ENCODE data around the gene DNM2.

The DNM2 gene

DNA sequence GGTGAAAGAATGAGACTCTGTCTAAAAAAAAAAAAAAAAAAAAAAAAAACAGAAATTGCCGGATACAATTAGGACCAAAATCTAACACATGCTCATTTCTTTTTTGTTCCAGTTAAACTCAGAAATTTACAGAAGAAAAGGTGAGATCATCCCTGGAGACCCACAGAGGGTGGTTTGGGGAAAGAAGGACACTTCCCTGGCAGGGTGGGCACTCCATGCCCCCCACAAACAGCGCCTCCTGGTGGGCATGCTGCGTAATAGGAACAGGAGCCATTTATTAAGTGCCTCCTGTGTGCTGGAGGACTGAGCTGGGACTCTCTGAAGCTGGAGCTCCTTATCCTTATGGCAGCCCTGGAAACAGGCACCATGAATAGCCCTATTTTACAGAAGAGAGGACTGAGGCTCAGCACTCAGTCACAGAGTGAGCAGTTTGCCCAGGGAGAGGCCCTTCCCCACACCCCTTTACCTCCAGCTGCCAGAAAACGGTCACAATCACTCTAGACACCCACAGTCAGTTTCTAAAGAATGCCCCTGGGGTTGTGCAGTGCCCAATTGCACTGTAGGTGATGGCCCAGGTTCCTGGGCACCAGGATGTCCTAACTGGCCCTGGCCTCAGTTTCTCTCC, 140.4 kb downstream of the DNM2 start:
- no peaks in the 10 kb centered on the region for H3K79me1 ChIP-seq (replicated peaks; ENCODE audit: low read length, poor library complexity, severe bottlenecking)
- peak overlapping the region; percentile 61 for H2AFZ ChIP-seq (ENCODE audit: low read depth, low read length)
- H3K4me3 ChIP-seq (ENCODE audit: insufficient read depth in 1 of 2, low read depth in 1 of 2, low read length in 2 of 2): no peak overlapping the region
- peak; percentile 39 for DNase-seq
- H4K8ac ChIP-seq (ENCODE audit: low read length): no peak overlapping the region
- H2BK15ac ChIP-seq (ENCODE audit: low read depth, poor library complexity, severe bottlenecking): no peak overlapping the region
- H3K9ac ChIP-seq (ENCODE audit: low read length): peak overlapping the region; percentile 33
- no peaks in the 10 kb centered on the region for H3K9me3 ChIP-seq (ENCODE audit: control insufficient read depth, low read length)
- 33% methylated on average over 3 of the region's 4 CpGs for WGBS
- no peak overlapping the region for H3K18ac ChIP-seq (ENCODE audit: low read depth in 1 of 2, low read length in 2 of 2)
- no peaks in the 10 kb centered on the region for H3K27me3 ChIP-seq (ENCODE audit: control insufficient read depth in 1 of 2, insufficient read depth in 1 of 2, low read length in 2 of 2)
- H3K4me1 ChIP-seq (ENCODE audit: control insufficient read depth, insufficient read depth, low read depth, low read length): peaks cover 5% of the 10 kb centered on the region
- no peak overlapping the region for H2BK120ac ChIP-seq (ENCODE audit: low read depth, low read length)
- no peak overlapping the region for H2AK5ac ChIP-seq (ENCODE audit: low read length, severe bottlenecking)
- no peak overlapping the region for H3K4ac ChIP-seq (ENCODE audit: low read depth in 1 of 2, low read length in 2 of 2)
- no peak overlapping the region for H4K91ac ChIP-seq (ENCODE audit: low read length)
- H3K4me2 ChIP-seq (ENCODE audit: low read length, poor library complexity, severe bottlenecking): no peak overlapping the region
- H3K36me3 ChIP-seq (ENCODE audit: control insufficient read depth in 1 of 2, insufficient read depth in 2 of 2, low read depth in 1 of 2, low read length in 2 of 2): no peaks in the 10 kb centered on the region
- H3K23ac ChIP-seq (ENCODE audit: low read length in 2 of 2): no peak overlapping the region
- peak overlapping the region in 1 of 2 experiments; percentile 42 for H2BK12ac ChIP-seq (ENCODE audit: low read length in 2 of 2)
- no peak overlapping the region for H3K14ac ChIP-seq (ENCODE audit: low read length in 2 of 2)
- no peak overlapping the region for H3K27ac ChIP-seq (ENCODE audit: low read length, poor library complexity, severe bottlenecking)
- no peak overlapping the region for H2BK5ac ChIP-seq (ENCODE audit: low read depth, low read length, poor library complexity, severe bottlenecking)

DNA sequence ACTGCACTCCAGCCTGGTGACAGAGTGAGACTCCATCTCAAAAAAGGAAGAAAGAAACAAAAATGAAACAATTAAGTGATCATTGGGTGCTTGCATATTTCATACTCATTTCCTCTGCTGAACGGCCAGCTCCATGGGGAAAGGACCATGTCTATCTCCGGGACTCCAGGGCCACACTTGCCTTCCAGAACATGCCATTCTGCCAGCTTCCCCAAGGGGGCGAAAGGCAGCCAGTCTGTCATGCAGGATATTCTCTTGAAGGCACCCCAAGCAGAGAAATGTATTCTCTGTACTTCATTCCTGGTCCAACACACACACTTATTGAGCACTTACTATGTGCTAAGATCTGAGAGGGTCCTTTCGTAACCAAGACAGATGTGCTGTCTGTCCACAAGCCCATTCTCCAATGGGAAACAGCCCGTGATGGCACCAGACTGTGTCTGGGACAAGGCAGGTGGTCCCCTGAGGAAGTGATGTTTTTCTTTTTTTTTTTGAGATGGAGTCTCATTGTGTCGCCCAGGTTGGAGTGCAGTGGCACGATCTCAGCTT, 143.3 kb downstream of the DNM2 start:
- Histone ChIP-seq H3K18ac (ENCODE audit: low read depth in 1 of 2, low read length in 2 of 2) (peak overlapping the region in 1 of 2 experiments; percentile 6), H2BK15ac (ENCODE audit: low read depth, poor library complexity, severe bottlenecking) (no peak overlapping the region), H3K36me3 (ENCODE audit: control insufficient read depth in 1 of 2, insufficient read depth in 2 of 2, low read depth in 1 of 2, low read length in 2 of 2) (no peaks in the 10 kb centered on the region), H3K4me1 (ENCODE audit: control insufficient read depth, insufficient read depth, low read depth, low read length) (peaks cover 9% of the 10 kb centered on the region), H3K79me1 (replicated peaks; ENCODE audit: low read length, poor library complexity, severe bottlenecking) (no peaks in the 10 kb centered on the region), H3K14ac (ENCODE audit: low read length in 2 of 2) (no peak overlapping the region), H4K91ac (ENCODE audit: low read length) (peak overlapping the region; percentile 50), H3K9me3 (ENCODE audit: control insufficient read depth, low read length) (no peaks in the 10 kb centered on the region), H3K27me3 (ENCODE audit: control insufficient read depth in 1 of 2, insufficient read depth in 1 of 2, low read length in 2 of 2) (no peaks in the 10 kb centered on the region), H3K23ac (ENCODE audit: low read length in 2 of 2) (no peak overlapping the region), H2BK5ac (ENCODE audit: low read depth, low read length, poor library complexity, severe bottlenecking) (no peak overlapping the region), H3K9ac (ENCODE audit: low read length) (no peak overlapping the region), H3K4me3 (ENCODE audit: insufficient read depth in 1 of 2, low read depth in 1 of 2, low read length in 2 of 2) (no peak overlapping the region), H4K8ac (ENCODE audit: low read length) (no peak overlapping the region), H2BK12ac (ENCODE audit: low read length in 2 of 2) (no peak overlapping the region), H3K4ac (ENCODE audit: low read depth in 1 of 2, low read length in 2 of 2) (no peak overlapping the region), H2AFZ (ENCODE audit: low read depth, low read length) (no peak overlapping the region), H2BK120ac (ENCODE audit: low read depth, low read length) (no peak overlapping the region), H3K4me2 (ENCODE audit: low read length, poor library complexity, severe bottlenecking) (no peak overlapping the region), H2AK5ac (ENCODE audit: low read length, severe bottlenecking) (no peak overlapping the region), H3K27ac (ENCODE audit: low read length, poor library complexity, severe bottlenecking) (no peak overlapping the region)
- WGBS: 59% methylated on average over 5 of the region's 7 CpGs
- peak; percentile 48 for DNase-seq

DNA sequence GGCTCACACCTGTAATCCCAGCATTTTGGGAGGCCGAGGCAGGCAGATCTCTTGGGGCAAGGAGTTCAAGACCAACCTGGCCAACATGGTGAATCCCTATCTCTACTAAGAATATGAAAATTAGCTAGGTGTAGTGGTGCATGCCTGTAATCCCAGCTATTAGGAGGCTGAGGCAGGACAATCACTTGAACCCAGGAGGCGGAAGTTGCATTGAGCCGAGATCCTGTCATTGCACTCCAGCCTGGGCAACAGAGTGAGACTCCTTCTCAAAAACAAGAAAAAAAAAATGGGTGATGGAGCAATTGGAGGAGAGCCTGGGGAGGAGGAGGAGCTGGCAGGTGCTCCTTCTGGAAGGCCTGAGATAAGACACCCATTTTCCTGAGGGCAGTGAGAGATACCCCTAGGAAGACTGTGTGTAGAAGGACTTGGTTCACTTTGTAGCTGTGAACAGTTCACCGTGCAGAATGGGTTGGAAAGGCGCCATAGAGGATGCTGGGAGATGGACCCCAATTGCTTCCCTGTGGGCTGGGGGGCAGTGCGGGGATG, 144.8 kb downstream of the DNM2 start:
- Histone ChIP-seq H3K23ac (ENCODE audit: low read length in 2 of 2) (no peak overlapping the region), H3K36me3 (ENCODE audit: control insufficient read depth in 1 of 2, insufficient read depth in 2 of 2, low read depth in 1 of 2, low read length in 2 of 2) (no peaks in the 10 kb centered on the region), H3K4me1 (ENCODE audit: control insufficient read depth, insufficient read depth, low read depth, low read length) (peaks cover 9% of the 10 kb centered on the region), H3K9ac (ENCODE audit: low read length) (peak overlapping the region; percentile 69), H2BK5ac (ENCODE audit: low read depth, low read length, poor library complexity, severe bottlenecking) (no peak overlapping the region), H4K91ac (ENCODE audit: low read length) (no peak overlapping the region), H3K79me1 (replicated peaks; ENCODE audit: low read length, poor library complexity, severe bottlenecking) (no peaks in the 10 kb centered on the region), H2BK12ac (ENCODE audit: low read length in 2 of 2) (no peak overlapping the region), H3K4me2 (ENCODE audit: low read length, poor library complexity, severe bottlenecking) (peak overlapping the region; percentile 26), H2AK5ac (ENCODE audit: low read length, severe bottlenecking) (no peak overlapping the region), H3K27me3 (ENCODE audit: control insufficient read depth in 1 of 2, insufficient read depth in 1 of 2, low read length in 2 of 2) (no peaks in the 10 kb centered on the region), H3K27ac (ENCODE audit: low read length, poor library complexity, severe bottlenecking) (no peak overlapping the region), H3K18ac (ENCODE audit: low read depth in 1 of 2, low read length in 2 of 2) (no peak overlapping the region), H3K9me3 (ENCODE audit: control insufficient read depth, low read length) (no peaks in the 10 kb centered on the region), H3K4ac (ENCODE audit: low read depth in 1 of 2, low read length in 2 of 2) (no peak overlapping the region), H4K8ac (ENCODE audit: low read length) (no peak overlapping the region), H2BK120ac (ENCODE audit: low read depth, low read length) (no peak overlapping the region), H3K4me3 (ENCODE audit: insufficient read depth in 1 of 2, low read depth in 1 of 2, low read length in 2 of 2) (peak overlapping the region in 1 of 2 experiments; percentile 43), H3K14ac (ENCODE audit: low read length in 2 of 2) (no peak overlapping the region), H2AFZ (ENCODE audit: low read depth, low read length) (peak overlapping the region; percentile 36), H2BK15ac (ENCODE audit: low read depth, poor library complexity, severe bottlenecking) (no peak overlapping the region)
- 89% methylated on average over 6 of the region's 6 CpGs for WGBS
- no peak for DNase-seq

DNA sequence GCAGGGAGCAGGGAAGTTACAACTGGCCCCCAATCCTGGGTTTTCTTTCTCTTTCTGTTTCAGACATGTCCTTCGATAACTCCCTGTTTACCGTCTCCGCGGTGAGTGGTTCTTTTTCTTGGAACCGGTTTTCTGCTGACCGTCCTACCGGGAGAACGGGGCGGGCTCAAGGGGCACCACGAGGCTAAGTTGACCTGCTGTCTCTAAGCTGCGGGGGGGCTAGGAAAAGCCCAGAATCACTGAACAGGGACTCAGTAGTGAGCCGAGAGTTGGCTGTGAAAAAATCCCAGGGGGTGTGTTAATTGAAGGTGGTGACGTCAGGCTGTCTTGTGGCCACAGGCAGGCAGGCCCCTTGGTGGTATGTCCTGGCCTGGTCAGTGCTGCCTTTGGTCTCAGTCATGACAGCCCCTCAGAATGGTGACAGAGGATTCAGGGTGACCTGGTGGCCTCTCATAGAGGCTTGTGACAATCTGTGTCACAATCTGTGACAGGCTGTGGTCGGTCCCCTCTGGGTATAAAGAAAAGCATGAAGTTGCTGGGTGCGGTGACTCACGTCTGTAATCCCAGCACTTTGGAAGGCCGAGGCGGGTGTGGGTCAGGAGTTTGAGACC, 145.3 kb downstream of the DNM2 start:
- peak; percentile 84 for DNase-seq
- H3K4me2 ChIP-seq (ENCODE audit: low read length, poor library complexity, severe bottlenecking): peak overlapping the region; percentile 26
- H2BK120ac ChIP-seq (ENCODE audit: low read depth, low read length): no peak overlapping the region
- peak overlapping the region; percentile 67 for H4K8ac ChIP-seq (ENCODE audit: low read length)
- no peaks in the 10 kb centered on the region for H3K9me3 ChIP-seq (ENCODE audit: control insufficient read depth, low read length)
- no peak overlapping the region for H3K14ac ChIP-seq (ENCODE audit: low read length in 2 of 2)
- no peak overlapping the region for H3K27ac ChIP-seq (ENCODE audit: low read length, poor library complexity, severe bottlenecking)
- no peak overlapping the region for H2BK15ac ChIP-seq (ENCODE audit: low read depth, poor library complexity, severe bottlenecking)
- H3K9ac ChIP-seq (ENCODE audit: low read length): peak overlapping the region; percentile 69
- no peak overlapping the region for H3K18ac ChIP-seq (ENCODE audit: low read depth in 1 of 2, low read length in 2 of 2)
- peaks cover 9% of the 10 kb centered on the region for H3K4me1 ChIP-seq (ENCODE audit: control insufficient read depth, insufficient read depth, low read depth, low read length)
- no peak overlapping the region for H2BK12ac ChIP-seq (ENCODE audit: low read length in 2 of 2)
- H2AK5ac ChIP-seq (ENCODE audit: low read length, severe bottlenecking): no peak overlapping the region
- no peak overlapping the region for H4K91ac ChIP-seq (ENCODE audit: low read length)
- no peak overlapping the region for H3K23ac ChIP-seq (ENCODE audit: low read length in 2 of 2)
- H3K4me3 ChIP-seq (ENCODE audit: insufficient read depth in 1 of 2, low read depth in 1 of 2, low read length in 2 of 2): peak overlapping the region in 1 of 2 experiments; percentile 43
- no peak overlapping the region for H2BK5ac ChIP-seq (ENCODE audit: low read depth, low read length, poor library complexity, severe bottlenecking)
- H3K4ac ChIP-seq (ENCODE audit: low read depth in 1 of 2, low read length in 2 of 2): peak overlapping the region in 1 of 2 experiments; percentile 40
- no peaks in the 10 kb centered on the region for H3K36me3 ChIP-seq (ENCODE audit: control insufficient read depth in 1 of 2, insufficient read depth in 2 of 2, low read depth in 1 of 2, low read length in 2 of 2)
- no peaks in the 10 kb centered on the region for H3K79me1 ChIP-seq (replicated peaks; ENCODE audit: low read length, poor library complexity, severe bottlenecking)
- H3K27me3 ChIP-seq (ENCODE audit: control insufficient read depth in 1 of 2, insufficient read depth in 1 of 2, low read length in 2 of 2): no peaks in the 10 kb centered on the region
- peak overlapping the region; percentile 36 for H2AFZ ChIP-seq (ENCODE audit: low read depth, low read length)
- 63% methylated on average over 18 of the region's 18 CpGs for WGBS
